Measurements from ENCODE around the gene KHDRBS2.

DNA sequence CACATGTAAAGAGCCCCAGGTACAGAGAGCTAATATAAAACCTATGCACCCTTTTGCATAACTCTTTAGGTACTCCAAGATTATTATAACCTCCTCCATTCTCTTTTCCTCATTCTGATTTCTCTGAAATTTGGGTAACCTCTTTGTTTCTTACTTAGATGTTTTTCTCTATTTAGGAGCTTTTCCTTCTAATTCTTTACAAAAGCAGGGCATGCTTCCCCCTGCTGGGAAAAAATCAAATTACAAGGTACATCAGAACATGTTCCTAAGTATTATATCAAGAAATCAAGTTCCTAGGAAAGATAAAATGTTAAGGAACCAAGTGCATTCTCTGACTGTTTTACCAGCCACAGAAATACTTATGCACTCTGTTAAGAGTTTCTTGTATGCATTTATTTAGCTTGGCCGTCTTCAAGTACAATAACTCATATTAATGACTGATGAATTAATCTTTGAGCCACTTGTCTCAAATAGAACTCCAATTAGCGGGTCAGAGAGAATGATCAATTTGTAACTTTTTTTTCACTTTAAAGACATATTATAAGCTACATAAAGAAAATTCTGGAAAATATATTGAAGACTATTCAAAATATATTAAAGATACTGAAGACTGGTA lies 2.1 kb downstream of the KHDRBS2 start:
- TF ChIP-seq CTCF (IDR thresholded peaks at IDR 0.05; ENCODE audit: low read depth, low read length) = peak; percentile 85
- no peak for TF ChIP-seq EZH2phosphoT487 (IDR thresholded peaks at IDR 0.05; ENCODE audit: low read depth)
